Gastrocnemius medialis (tissue), 4 donors: ENCODE results near the gene SH3RF1. TPM values are rescaled to one million over a fixed set of nuclear protein-coding genes. Genes with fewer than 3 reads are reported as not detected.

ENCODE experiments used
- ATAC-seq, 2 donors: fragments of 150-250 bp; one replicate each; pipeline ENCODE4 v1.9.1; 2016
- DNase-seq, 2 donors: peaks; one replicate each; pipeline ENCODE4 v3.0.0-alpha.2; 2019
- H3K27ac ChIP-seq, 4 donors: fragments of 200-600 bp; sonication (generic); 1 replicate in 1 of 4; 2 replicates in 3 of 4; pipeline ENCODE4 v1.5.1; 2016 to 2018; ENCODE audit warnings: mild to moderate bottlenecking in 2 of 4, moderate library complexity in 1 of 4
- H3K27me3 ChIP-seq, 3 donors: fragments of 200-600 bp; sonication (generic) in 2 of 3; 1 replicate in 1 of 3; 2 replicates in 2 of 3; pipeline versions ENCODE4 v1.5.1 to v1.6.0; 2016 to 2019; ENCODE audit warnings: mild to moderate bottlenecking in 1 of 3, moderate library complexity in 1 of 3
- H3K36me3 ChIP-seq, 2 donors: fragments of 200-600 bp; sonication (generic) in 1 of 2; one replicate each; pipeline ENCODE4 v1.5.1; 2017 to 2018
- H3K4me1 ChIP-seq, 2 donors: fragments of 200-600 bp; sonication (generic) in 1 of 2; one replicate each; pipeline ENCODE4 v1.5.1; 2016 to 2017; ENCODE audit warnings: mild to moderate bottlenecking in 2 of 2
- H3K4me3 ChIP-seq, 4 donors: fragments of 200-600 bp; sonication (generic) in 3 of 4; 1 replicate in 1 of 4; 2 replicates in 3 of 4; pipeline ENCODE4 v1.5.1; 2016 to 2019; ENCODE audit warnings: mild to moderate bottlenecking in 2 of 4
- H3K9me3 ChIP-seq, 3 donors: fragments of 200-600 bp; sonication (generic) in 2 of 3; 1 replicate in 1 of 3; 2 replicates in 2 of 3; pipeline ENCODE4 v1.5.1; 2016 to 2019
- CTCF ChIP-seq, 5 experiments: fragments of 450-650 bp in 3 of 5; fragments of 200-600 bp in 2 of 5; sonication (generic) in 2 of 5; IDR thresholded peaks in 4 of 5; conservative IDR thresholded peaks in 1 of 5; 1 replicate in 4 of 5; 2 replicates in 1 of 5; pipeline ENCODE4 v1.5.1; 2016 to 2019; ENCODE audit warnings: antibody characterized with exemption in 5 of 5, mild to moderate bottlenecking in 3 of 5, moderate library complexity in 3 of 5
- POLR2A ChIP-seq, 2 donors: fragments of 450-650 bp; IDR thresholded peaks; one replicate each; pipeline ENCODE4 v1.6.1; 2017; ENCODE audit warnings: antibody characterized with exemption in 2 of 2, mild to moderate bottlenecking in 2 of 2, moderate library complexity in 2 of 2
- in situ Hi-C, 4 donors: fragments of 200-750 bp; cut with MboI; loops; one replicate each; pipeline versions ENCODE4 v1.15.0 to v1.8.0; 2017; ENCODE audit warnings: low sequenced_read_pairs in 4 of 4
- intact Hi-C: fragments of 100-400 bp; cut with DNase I; formaldehyde crosslinking; loops from one replicate; pipeline ENCODE4 v1.15.1; 2023; ENCODE audit warnings: low total_unique reads
- total RNA-seq, 4 donors: library from RNA; depleted of rRNA; stranded (reverse); fragments of >200 nt; gene quantifications; one replicate each; pipeline versions ENCODE4 v1.1.0 to v1.2.3, GENCODE V29; 2016

Gene SH3RF1
- total RNA-seq, 4 donors from 2014 or later = 12.6 to 27.0 (median 13.4) TPM

- Histone ChIP-seq H3K9me3 (no peaks in the 10 kb centered on the region), H3K36me3 (no peaks in the 10 kb centered on the region), H3K4me1 (peaks cover 27 to 34% of the 10 kb centered on the region in 2 donors), H3K27me3 (no peaks in the 10 kb centered on the region), H3K27ac (no peak overlapping the region), H3K4me3 (no peak overlapping the region)
- in situ Hi-C loops = no loop called here
- TF ChIP-seq CTCF (IDR thresholded peaks at IDR 0.05 in 4 of 5, conservative IDR thresholded peaks at IDR 0.05 in 1 of 5) (no peak), POLR2A (IDR thresholded peaks at IDR 0.05) (no peak)
- no peak for ATAC-seq
- intact Hi-C loops = no loop called here
- DNase-seq = no peak
These were observed 39.0 kb downstream of the SH3RF1 start for GRCh38 chr4:169231647-169232262.

GRCh38 chr4:169229571-169230028 is 41.2 kb downstream of the SH3RF1 start:
- intact Hi-C loops (no loop called here), in situ Hi-C loops (no loop called here)

GRCh38 chr4:169228076-169228475 is 42.7 kb downstream of the SH3RF1 start:
- TF ChIP-seq POLR2A (IDR thresholded peaks at IDR 0.05) = no peak
- no peak for TF ChIP-seq CTCF (IDR thresholded peaks at IDR 0.05 in 4 of 5, conservative IDR thresholded peaks at IDR 0.05 in 1 of 5)
- DNase-seq (no peak), ATAC-seq (no peak)
- in situ Hi-C loops (no loop called here), intact Hi-C loops (no loop called here)
- Histone ChIP-seq H3K9me3 (no peaks in the 10 kb centered on the region), H3K4me3 (no peak overlapping the region), H3K36me3 (no peaks in the 10 kb centered on the region), H3K4me1 (peaks cover 11 to 13% of the 10 kb centered on the region in 2 donors), H3K27ac (no peak overlapping the region), H3K27me3 (no peaks in the 10 kb centered on the region)

More at GRCh38 chr4:169229571-169230028, 41.2 kb downstream of the SH3RF1 start:
- Histone ChIP-seq H3K27ac (peak overlapping the region in 3 of 4 donors; percentile 19 to 60 (median 54)), H3K4me1 (peaks cover 16 to 19% of the 10 kb centered on the region in 2 donors), H3K9me3 (no peaks in the 10 kb centered on the region), H3K27me3 (no peaks in the 10 kb centered on the region), H3K4me3 (no peak overlapping the region), H3K36me3 (no peaks in the 10 kb centered on the region)
- no peak for TF ChIP-seq CTCF (IDR thresholded peaks at IDR 0.05 in 4 of 5, conservative IDR thresholded peaks at IDR 0.05 in 1 of 5)
- no peak for TF ChIP-seq POLR2A (IDR thresholded peaks at IDR 0.05)
- DNase-seq (peak; percentile 27 to 28), ATAC-seq (peak; percentile 97 to 99)

- ATAC-seq (no peak), DNase-seq (no peak)
- in situ Hi-C loops = no loop called here
- Histone ChIP-seq H3K4me3 (no peak overlapping the region), H3K36me3 (no peaks in the 10 kb centered on the region), H3K27me3 (no peaks in the 10 kb centered on the region), H3K9me3 (no peaks in the 10 kb centered on the region), H3K27ac (no peak overlapping the region), H3K4me1 (peaks cover 11 to 13% of the 10 kb centered on the region in 2 donors)
- TF ChIP-seq CTCF (IDR thresholded peaks at IDR 0.05 in 4 of 5, conservative IDR thresholded peaks at IDR 0.05 in 1 of 5) (no peak), POLR2A (IDR thresholded peaks at IDR 0.05) (no peak)
- intact Hi-C loops = no loop called here
These were observed 44.2 kb downstream of the SH3RF1 start for GRCh38 chr4:169226565-169226964.
